ENCODE data around the gene PMS1. TPM values are rescaled to one million over a fixed set of nuclear protein-coding genes. Genes with fewer than 3 reads are reported as not detected.
"Not testable (repeated sequence)": the region's sequence is repeated elsewhere in the genome, so short reads cannot be mapped to it uniquely, and the experiment has no call there.

PMS1 gene
- polyA plus RNA-seq (2013, experiment 1 of 2), result 33.9 TPM
- polyA plus RNA-seq (2013, experiment 2 of 2), result 38.5 TPM

GRCh38 chr2:189783927-189784867 lies at the start of gene PMS1, which contains the start of gene ORMDL1:
TSS of gene PMS1 (plus strand) at chr2:189784450. CDS start at chr2:189791810, 7,360 bp downstream.
TSS of gene ORMDL1 (minus strand) at chr2:189784339. CDS start at chr2:189782595, 1,744 bp downstream.
- Histone ChIP-seq H3K4me3 (ENCODE audit: low read length) (peak within 1 kb of the TSS; percentile 90), H3K9ac (ENCODE audit: low read depth, low read length) (peak within 1 kb of the TSS; percentile 97), H3K9me3 (ENCODE audit: insufficient read depth, low read depth, low read length) (no peaks in the 10 kb centered on the region), H3K36me3 (ENCODE audit: insufficient read depth, low read length) (peaks cover 60% of the 10 kb centered on the region), H3K27ac (ENCODE audit: low read depth, low read length) (peak within 1 kb of the TSS; percentile 92), H3K4me1 (ENCODE audit: insufficient read depth, low read length) (peaks cover 7% of the 10 kb centered on the region), H3K27me3 (ENCODE audit: insufficient read depth, low read length) (no peaks in the 10 kb centered on the region)
- under 1% methylated on average over 96 of the region's 96 CpGs for WGBS

GRCh38 chr2:189751080-189751658 lies 33.1 kb upstream of the PMS1 start:
- H3K4me1 ChIP-seq (ENCODE audit: insufficient read depth, low read length), result no peaks in the 10 kb centered on the region
- no peaks in the 10 kb centered on the region for H3K9me3 ChIP-seq (ENCODE audit: insufficient read depth, low read depth, low read length)
- 87% methylated on average over 10 of the region's 10 CpGs for WGBS
- no peak overlapping the region for H3K27ac ChIP-seq (ENCODE audit: low read depth, low read length)
- no peak overlapping the region for H3K4me3 ChIP-seq (ENCODE audit: low read length)
- no peak overlapping the region for H3K9ac ChIP-seq (ENCODE audit: low read depth, low read length)
- no peaks in the 10 kb centered on the region for H3K27me3 ChIP-seq (ENCODE audit: insufficient read depth, low read length)
- H3K36me3 ChIP-seq (ENCODE audit: insufficient read depth, low read length), result peaks cover 77% of the 10 kb centered on the region

DNA sequence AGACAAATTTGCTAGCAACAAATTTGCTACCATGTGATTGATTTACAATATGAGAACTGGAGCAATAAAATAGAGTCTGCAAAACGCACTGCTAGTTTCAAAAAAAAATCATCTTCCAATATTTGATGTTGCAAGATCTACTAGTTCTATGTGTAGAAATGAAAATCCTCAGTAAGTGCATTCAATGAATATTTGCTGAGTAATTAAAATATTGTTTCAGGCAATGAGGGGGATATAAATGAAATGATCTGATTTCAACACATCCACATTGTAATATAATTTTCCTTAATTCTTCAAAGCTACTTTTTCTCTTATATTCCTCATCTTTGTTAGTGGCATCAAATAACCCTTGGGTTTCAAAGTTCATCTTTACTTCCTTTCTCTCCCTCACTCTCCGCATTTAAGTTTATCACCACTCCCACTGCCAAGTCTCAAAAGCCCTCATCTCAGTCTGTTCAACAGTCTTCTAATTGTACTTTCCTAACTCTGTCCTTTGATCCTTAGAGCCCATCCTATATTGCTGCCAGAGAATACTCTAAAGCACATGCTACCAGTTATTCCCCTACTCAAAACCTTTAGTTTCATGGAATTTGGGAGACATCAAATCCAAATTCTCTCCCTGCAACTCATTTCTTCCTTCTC lies 27.8 kb upstream of the PMS1 start:
- Histone ChIP-seq H3K4me3 (ENCODE audit: low read length) (no peak overlapping the region), H3K4me1 (ENCODE audit: insufficient read depth, low read length) (no peaks in the 10 kb centered on the region; the same call in 1 of the 2 replicates), H3K27me3 (ENCODE audit: insufficient read depth, low read length) (no peaks in the 10 kb centered on the region), H3K27ac (ENCODE audit: low read depth, low read length) (no peak overlapping the region), H3K9me3 (ENCODE audit: insufficient read depth, low read depth, low read length) (no peaks in the 10 kb centered on the region), H3K9ac (ENCODE audit: low read depth, low read length) (no peak overlapping the region), H3K36me3 (ENCODE audit: insufficient read depth, low read length) (peaks cover 37% of the 10 kb centered on the region)
- WGBS, result 62% methylated on average over 2 of the region's 2 CpGs

- WGBS, result 92% methylated on average over 15 of the region's 19 CpGs
These were observed 24.1 kb upstream of the PMS1 start for GRCh38 chr2:189760154-189760553.

DNA sequence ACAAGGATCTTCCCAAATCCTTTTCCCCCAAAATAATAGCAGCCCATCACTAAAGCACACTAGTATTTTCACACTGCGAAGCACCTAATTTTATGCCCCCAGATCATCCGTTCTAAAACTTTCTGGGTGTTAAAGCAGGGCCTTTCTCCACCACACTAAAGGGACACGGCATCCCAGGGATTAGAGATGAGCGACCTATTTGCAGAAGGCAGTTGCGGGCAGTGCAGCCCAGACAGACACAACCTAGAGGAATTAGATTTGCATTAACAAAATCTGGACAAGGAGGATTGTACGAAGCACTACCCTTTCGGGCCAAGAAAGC lies 22.1 kb upstream of the PMS1 start:
- no peaks in the 10 kb centered on the region for H3K9me3 ChIP-seq (ENCODE audit: insufficient read depth, low read depth, low read length)

More at GRCh38 chr2:189760154-189760553, 24.1 kb upstream of the PMS1 start:
- not testable (repeated sequence) for H3K9me3 ChIP-seq (ENCODE audit: insufficient read depth, low read depth, low read length); H3K4me1 ChIP-seq (ENCODE audit: insufficient read depth, low read length); H3K36me3 ChIP-seq (ENCODE audit: insufficient read depth, low read length); H3K4me3 ChIP-seq (ENCODE audit: low read length); H3K9ac ChIP-seq (ENCODE audit: low read depth, low read length); H3K27ac ChIP-seq (ENCODE audit: low read depth, low read length); H3K27me3 ChIP-seq (ENCODE audit: insufficient read depth, low read length)

DNA sequence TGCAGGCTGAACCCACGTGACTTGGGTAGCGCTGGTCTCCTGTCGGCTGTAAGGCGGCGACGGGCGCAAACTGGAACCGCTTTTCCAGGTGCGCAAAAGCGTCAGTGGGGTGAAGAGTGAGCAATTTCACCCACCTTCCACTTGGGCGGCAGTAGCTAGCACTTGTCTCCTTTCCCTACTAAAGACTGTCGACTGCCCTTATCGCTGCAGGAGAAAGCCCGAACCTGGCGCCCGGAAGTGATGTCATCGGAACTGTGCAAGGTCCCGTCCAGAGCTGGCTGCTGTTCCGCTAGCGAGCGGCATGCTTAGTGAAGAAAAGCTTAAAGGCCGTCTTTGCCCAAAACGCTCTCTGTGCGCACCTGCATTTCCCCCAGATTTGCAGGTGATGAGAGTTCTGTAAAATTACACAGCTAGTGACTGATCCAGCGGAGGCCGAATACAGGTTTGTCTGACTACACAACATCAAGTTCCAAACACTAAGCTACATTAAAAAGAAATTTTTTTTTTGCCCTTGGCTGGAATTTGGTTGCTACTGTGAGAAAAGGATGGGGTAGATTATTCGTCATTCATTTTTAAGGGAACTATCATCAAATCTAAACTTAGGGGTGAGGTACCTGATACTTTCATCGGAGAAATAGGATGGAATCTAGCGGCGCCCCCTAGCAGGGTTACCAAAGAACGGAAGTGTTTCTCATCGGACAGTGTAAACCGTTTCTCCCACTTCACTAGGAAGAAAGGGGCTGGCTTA lies 21.5 kb upstream of the PMS1 start, which contains the start of gene OSGEPL1:
OSGEPL1 (minus strand) TSS at position 242 of the 748 bp plus-strand sequence. CDS start 1,152 bp downstream, outside the sequence.
- Histone ChIP-seq H3K9me3 (ENCODE audit: insufficient read depth, low read depth, low read length) (no peaks in the 10 kb centered on the region), H3K9ac (ENCODE audit: low read depth, low read length) (peak within 1 kb of the TSS; percentile 90), H3K27me3 (ENCODE audit: insufficient read depth, low read length) (no peaks in the 10 kb centered on the region), H3K4me3 (ENCODE audit: low read length) (peak within 1 kb of the TSS; percentile 78), H3K27ac (ENCODE audit: low read depth, low read length) (peak within 1 kb of the TSS; percentile 89), H3K36me3 (ENCODE audit: insufficient read depth, low read length) (peaks cover 11% of the 10 kb centered on the region), H3K4me1 (ENCODE audit: insufficient read depth, low read length) (peaks cover 6% of the 10 kb centered on the region; the same call in 1 of the 2 replicates)
- 1% methylated on average over 33 of the region's 33 CpGs for WGBS

More for the DNA sequence above, 22.1 kb upstream of the PMS1 start:
- H3K27ac ChIP-seq (ENCODE audit: low read depth, low read length), result peak overlapping the region; percentile 89
- H3K4me1 ChIP-seq (ENCODE audit: insufficient read depth, low read length), result peaks cover 6% of the 10 kb centered on the region; the same call in 1 of the 2 replicates
- 2% methylated on average over 7 of the region's 7 CpGs for WGBS
- H3K9ac ChIP-seq (ENCODE audit: low read depth, low read length), result peak overlapping the region; percentile 90
- peak overlapping the region; percentile 78 for H3K4me3 ChIP-seq (ENCODE audit: low read length)
- no peaks in the 10 kb centered on the region for H3K27me3 ChIP-seq (ENCODE audit: insufficient read depth, low read length)
- H3K36me3 ChIP-seq (ENCODE audit: insufficient read depth, low read length), result peaks cover 6% of the 10 kb centered on the region

DNA sequence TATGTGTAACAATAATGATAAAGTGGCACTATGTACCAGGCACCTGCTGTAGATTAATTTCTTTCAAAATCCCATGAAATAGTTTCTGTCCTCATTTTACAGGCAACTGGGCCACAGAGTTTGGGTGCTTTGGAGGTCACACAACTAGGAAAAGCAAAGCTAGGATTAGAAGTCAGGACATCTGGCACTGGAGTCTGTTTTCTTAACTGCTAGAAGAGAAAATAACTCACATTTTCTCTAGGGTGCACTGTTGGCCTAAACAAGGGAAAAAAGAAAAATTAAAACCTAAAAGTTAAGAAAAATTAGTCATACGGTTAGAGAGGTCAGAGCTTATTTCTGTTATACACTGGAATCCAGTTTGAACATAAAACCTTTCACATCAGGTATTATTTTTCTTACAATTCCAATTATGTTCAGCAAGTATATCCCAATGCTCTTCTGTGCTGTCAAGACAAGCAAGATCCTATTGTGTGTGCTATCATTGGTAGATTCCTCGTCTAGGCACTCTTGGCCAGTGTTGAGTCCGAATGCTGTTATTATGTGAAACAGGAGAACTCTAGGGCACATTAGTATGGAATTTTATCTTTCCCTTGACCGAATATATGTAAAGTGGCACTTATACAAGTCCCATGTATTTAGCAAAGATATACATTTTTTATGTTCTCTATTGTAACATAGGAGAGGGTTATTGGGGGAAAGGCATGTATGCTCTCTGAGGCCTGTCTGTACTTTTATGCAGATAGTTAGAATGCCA lies 20.2 kb upstream of the PMS1 start:
- H3K4me1 ChIP-seq (ENCODE audit: insufficient read depth, low read length), result peaks cover 6% of the 10 kb centered on the region; the same call in 1 of the 2 replicates
- peak overlapping the region; percentile 90; the same call in 1 of the 2 replicates for H3K9ac ChIP-seq (ENCODE audit: low read depth, low read length)
- 91% methylated on average over 4 of the region's 4 CpGs for WGBS
- H3K27me3 ChIP-seq (ENCODE audit: insufficient read depth, low read length), result no peaks in the 10 kb centered on the region
- H3K27ac ChIP-seq (ENCODE audit: low read depth, low read length), result no peak overlapping the region
- peak overlapping the region; percentile 78 for H3K4me3 ChIP-seq (ENCODE audit: low read length)
- no peaks in the 10 kb centered on the region for H3K9me3 ChIP-seq (ENCODE audit: insufficient read depth, low read depth, low read length)
- H3K36me3 ChIP-seq (ENCODE audit: insufficient read depth, low read length), result peaks cover 23% of the 10 kb centered on the region

DNA sequence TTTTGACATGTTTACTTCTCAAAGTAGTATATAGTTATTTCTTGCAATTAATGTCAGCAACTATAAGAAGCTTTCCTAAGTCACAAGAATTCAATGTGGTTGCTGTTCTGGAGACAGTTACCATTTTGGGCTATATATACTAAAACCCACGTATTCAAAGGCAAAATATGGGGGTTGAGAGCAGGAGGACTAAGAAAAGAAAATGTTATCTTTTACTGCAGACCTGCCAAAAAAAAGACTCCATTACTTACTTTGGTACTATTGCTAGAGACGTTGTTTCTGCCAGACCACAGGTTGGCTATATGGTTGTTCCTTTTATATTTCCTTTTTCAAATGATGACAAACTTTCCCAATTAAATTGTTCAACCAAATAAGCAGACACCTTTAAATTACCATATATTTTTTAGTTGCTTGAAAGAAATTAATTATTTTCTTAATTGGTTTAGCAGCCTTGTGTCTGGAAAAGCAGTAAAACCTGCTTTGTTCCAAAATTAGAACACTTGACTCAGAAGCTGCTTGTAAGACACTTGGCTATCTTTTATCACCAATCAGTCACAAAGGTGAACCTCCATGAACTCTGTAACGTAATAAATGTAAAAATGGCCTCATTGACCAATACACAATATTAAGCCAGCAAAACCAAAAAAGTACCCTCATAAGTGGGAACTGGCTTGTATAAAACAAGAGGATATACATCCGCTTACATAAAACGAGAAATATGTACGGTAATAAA lies 13.5 kb upstream of the PMS1 start:
- Histone ChIP-seq H3K4me1 (ENCODE audit: insufficient read depth, low read length) (no peaks in the 10 kb centered on the region), H3K4me3 (ENCODE audit: low read length) (no peak overlapping the region), H3K9ac (ENCODE audit: low read depth, low read length) (no peak overlapping the region), H3K9me3 (ENCODE audit: insufficient read depth, low read depth, low read length) (no peaks in the 10 kb centered on the region), H3K36me3 (ENCODE audit: insufficient read depth, low read length) (peaks cover 88% of the 10 kb centered on the region), H3K27ac (ENCODE audit: low read depth, low read length) (no peak overlapping the region), H3K27me3 (ENCODE audit: insufficient read depth, low read length) (no peaks in the 10 kb centered on the region)
- 100% methylated on average over 2 of the region's 6 CpGs for WGBS

GRCh38 chr2:189772212-189772611 lies 12.0 kb upstream of the PMS1 start:
- H3K9me3 ChIP-seq (ENCODE audit: insufficient read depth, low read depth, low read length), result no peaks in the 10 kb centered on the region
- H3K27ac ChIP-seq (ENCODE audit: low read depth, low read length), result no peak overlapping the region
- no CpG with 5 or more reads among the region's 1 CpG for WGBS
- no peak overlapping the region for H3K9ac ChIP-seq (ENCODE audit: low read depth, low read length)
- peaks cover 97% of the 10 kb centered on the region for H3K36me3 ChIP-seq (ENCODE audit: insufficient read depth, low read length)
- H3K27me3 ChIP-seq (ENCODE audit: insufficient read depth, low read length), result no peaks in the 10 kb centered on the region
- no peak overlapping the region for H3K4me3 ChIP-seq (ENCODE audit: low read length)
- no peaks in the 10 kb centered on the region for H3K4me1 ChIP-seq (ENCODE audit: insufficient read depth, low read length)

Measured in HUES64 (cell line).